Stimulated activated CD4-positive, alpha-beta T cell treated with anti-CD3 and anti-CD28 coated beads, TNF-alpha, amount 100 ng/mL, for 48 hours (primary cell): ENCODE results near the gene ANKRD10.

ENCODE experiments used
- DNase-seq, 3 donors: peaks; one replicate each; pipeline ENCODE4 v3.0.0-alpha.2; 2020; ENCODE audit warnings: low read depth in 3 of 3

Gene ANKRD10

DNA sequence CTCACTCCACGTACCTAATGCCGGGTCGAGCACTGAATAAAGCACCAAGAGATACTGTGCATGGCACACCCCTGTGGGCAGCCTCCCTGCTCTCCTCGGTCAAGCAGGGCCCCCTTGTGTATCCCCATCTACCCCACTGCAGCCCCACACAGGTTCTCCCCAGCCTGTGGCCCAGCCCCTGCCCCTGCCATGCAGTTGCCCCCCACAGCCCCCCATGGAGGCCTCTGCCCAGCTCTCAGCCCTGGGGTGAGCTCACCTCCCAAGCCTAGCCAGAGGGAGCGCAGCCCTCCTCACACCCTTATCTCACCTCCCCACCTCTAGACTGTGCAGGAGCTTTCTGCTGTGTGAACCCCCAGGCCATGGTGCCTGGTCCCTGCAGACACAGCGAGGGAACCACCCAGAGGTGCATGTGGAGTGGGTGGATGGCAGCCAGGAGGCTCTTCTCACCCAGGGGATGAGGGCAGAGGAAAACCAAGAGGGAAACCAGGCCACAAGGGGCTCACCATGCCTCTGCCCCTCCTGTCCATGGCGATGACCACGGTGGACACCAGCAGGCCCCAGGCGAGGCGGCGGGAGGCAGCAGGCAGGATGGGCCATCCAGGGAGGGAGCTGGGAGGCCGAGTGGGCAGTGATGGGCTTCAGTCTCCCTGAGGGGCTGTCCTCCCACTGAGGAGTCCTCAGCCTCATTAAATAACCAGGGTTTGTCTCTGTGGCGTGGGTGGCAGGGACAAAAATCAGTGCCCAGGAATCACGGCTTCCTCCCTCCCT, 83.2 kb downstream of the ANKRD10 start:
- DNase-seq: no peak

DNA sequence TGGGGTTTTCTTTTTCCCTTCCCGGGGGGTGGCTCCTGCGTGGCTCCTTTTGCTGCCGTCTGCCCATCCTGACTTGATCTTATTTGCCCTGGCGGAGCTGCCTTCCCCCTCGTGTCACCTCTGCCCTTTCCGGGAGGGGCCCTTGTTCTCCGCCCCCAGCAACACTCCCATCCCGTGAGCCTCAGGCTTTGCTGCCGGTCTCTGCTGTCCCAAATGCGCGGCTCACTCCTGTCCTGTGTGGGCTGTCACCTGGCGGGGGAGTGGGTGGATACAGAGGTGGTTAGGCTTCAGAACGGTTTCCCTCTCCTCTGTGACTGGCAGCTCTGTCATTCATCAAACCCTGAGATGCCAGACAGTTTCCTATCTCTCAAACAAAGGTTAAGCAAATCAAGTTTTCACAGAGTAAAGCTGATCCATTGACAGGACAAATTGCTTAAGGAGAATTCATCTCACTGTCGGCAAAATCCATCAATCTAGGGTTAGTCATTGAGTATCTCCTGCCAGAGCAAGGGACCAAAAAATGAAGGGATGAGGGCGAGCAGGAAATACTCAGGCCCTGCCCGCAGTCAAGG, 84.0 kb downstream of the ANKRD10 start:
- no peak for DNase-seq

DNA sequence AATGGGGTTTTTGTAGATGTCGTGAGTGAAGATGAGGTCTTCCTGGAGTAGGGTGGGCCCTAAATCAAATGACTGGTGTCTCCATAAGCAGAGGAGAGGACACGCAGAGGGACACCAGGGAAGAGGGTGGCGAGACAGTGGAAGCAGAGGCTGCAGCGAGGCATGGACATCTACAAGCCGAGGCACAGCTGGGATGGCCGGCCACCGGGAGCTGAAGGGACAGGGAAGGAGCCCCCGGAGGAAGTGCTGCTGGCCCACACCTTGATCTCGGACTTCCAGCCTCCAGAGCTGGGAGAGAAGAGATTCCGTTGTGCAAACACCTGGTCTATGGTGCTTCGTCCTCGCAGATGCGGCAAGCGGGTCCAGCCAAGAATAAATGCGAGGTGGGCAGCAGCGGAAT, 84.5 kb downstream of the ANKRD10 start:
- no peak for DNase-seq

DNA sequence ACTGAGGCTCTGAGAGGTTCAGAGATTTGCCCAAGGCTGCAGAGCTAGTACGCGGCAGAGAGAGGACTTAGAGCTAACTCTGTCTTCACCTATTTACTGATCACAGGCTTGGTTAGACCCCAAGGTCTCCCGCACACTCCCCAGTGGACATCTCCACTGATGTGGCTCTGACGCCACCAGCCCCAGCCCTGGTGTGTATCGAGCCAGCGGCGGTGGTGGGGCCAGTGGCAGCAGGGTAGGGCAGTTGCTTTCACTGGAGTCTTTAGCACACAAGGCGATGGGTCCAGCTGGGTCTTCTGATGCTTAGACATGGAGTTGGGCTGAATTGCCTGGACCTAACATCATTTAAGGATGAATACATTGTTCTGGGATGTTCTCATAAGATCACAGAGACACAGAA, 85.4 kb downstream of the ANKRD10 start:
- no peak for DNase-seq

DNA sequence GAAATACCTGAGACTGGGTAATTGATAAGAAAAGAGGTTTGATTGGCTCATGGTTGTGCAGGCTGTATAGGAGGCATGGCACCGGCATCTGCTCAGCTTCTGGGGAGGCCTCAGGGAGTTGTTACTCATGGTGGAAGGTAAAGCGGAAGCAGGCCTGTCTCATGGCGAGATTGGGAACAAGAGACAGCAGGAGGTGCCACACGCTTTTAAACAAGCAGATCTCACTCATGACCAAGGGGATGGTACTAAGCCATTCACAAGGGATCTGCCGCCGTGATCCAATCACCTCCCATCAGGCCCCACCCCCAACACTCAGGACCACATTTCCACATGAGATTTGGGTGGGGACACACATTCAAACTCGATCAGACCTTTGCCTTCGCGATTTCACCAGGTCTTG, 86.2 kb downstream of the ANKRD10 start:
- DNase-seq: no peak
